GM12892 (cell line): Measurements from ENCODE around the gene DTX3.
"Not testable (repeated sequence)": the region's sequence is repeated elsewhere in the genome, so short reads cannot be mapped to it uniquely, and the experiment has no call there.

Experiments used
- POLR2A ChIP-seq: IDR thresholded peaks from 2 replicates; pipeline ENCODE4 v1.6.1; 2011; ENCODE audit warnings: low read depth, low read length, control low read depth
- POLR2AphosphoS5 ChIP-seq: IDR thresholded peaks from 2 replicates; pipeline ENCODE4 v1.6.1; 2011; ENCODE audit warnings: low read depth, low read length, control low read depth
- TAF1 ChIP-seq: IDR thresholded peaks from 2 replicates; pipeline ENCODE4 v1.6.1; 2011; ENCODE audit warnings: low read depth, mild to moderate bottlenecking, control low read depth, low read length, borderline replicate concordance

DNA sequence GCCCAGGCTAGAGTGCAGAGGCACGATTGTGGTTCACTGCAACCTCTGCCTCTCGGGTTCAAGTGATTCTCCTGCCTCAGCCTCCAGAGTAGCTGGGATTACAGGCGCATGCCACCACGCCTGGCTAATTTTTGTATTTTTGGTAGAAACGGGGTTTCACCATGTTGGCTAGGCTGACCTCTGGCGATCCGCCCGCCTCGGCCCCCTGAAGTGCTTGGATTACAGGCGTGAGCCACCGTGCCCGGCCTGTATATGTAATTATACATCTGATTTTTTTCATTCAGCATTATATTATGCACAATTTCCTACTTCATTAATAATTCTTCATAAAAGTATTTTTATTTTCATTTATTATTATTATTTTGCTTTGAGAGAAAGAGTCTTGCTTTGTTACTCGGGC lies 34.2 kb upstream of the DTX3 start:
- TF ChIP-seq POLR2A, POLR2AphosphoS5, TAF1: not testable (repeated sequence)
